EH (cell line): Measurements from ENCODE around the gene CGAS.
"Not testable (repeated sequence)": the region's sequence is repeated elsewhere in the genome, so short reads cannot be mapped to it uniquely, and the experiment has no call there.

Experiments used
- DNase-seq: peaks from one replicate; pipeline ENCODE4 v3.0.0-alpha.2; 2015; ENCODE audit warnings: low read depth

The CGAS gene

GRCh38 chr6:73395875-73396274 is 56.2 kb downstream of the CGAS start:
- no peak for DNase-seq

GRCh38 chr6:73394577-73395354 is 57.3 kb downstream of the CGAS start, which contains the start of gene DDX43:
Gene DDX43, plus strand, starts transcription at chr6:73394828. Its CDS starts 78 bp downstream, at chr6:73394906.
- no peak for DNase-seq

DNA sequence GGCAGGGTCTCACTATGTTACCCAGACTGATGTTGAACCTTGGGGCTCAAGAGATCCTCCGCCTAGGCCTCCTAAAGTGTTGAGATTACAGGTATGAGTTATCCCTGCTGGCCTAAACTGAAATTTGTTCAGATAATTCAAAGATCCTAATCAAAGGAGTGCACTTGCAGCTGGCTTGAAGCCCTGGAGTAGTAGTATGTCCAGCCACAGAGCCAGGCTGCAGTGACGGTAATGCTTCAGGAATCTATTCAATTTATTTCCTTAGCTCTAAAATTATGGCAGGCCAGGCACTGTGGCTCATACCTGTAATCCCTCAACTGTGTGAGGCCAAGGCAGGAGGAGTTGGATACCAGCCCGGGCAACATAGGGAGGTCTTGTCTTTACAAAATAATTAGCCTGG is 58.8 kb downstream of the CGAS start:
- DNase-seq: peak; percentile 37

- not testable (repeated sequence) for DNase-seq
These were observed 59.9 kb downstream of the CGAS start for GRCh38 chr6:73392188-73392587.

GRCh38 chr6:73391675-73392074 is 60.4 kb downstream of the CGAS start:
- no peak for DNase-seq

GRCh38 chr6:73389854-73390253 is 62.2 kb downstream of the CGAS start:
- no peak for DNase-seq

GRCh38 chr6:73388800-73389512 is 63.1 kb downstream of the CGAS start:
- DNase-seq: peak; percentile 70

DNA sequence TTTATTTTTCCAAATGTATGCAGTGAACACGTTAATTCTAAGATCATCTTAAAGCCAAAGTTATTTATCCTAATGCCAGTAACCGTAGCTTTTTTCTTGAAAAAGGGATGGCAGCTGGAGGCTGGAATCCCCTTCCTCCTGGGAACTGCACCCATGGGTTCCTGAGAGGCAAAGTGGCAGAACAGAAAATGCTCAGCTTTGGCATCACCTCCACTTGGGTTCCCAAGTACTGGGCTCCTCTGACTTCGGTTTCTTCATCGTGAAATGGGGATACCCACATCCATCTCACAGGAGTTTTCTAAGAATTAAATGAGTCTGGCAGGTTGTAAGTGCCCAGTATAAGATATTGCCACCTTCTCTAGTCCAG is 63.7 kb downstream of the CGAS start:
- DNase-seq: no peak

DNA sequence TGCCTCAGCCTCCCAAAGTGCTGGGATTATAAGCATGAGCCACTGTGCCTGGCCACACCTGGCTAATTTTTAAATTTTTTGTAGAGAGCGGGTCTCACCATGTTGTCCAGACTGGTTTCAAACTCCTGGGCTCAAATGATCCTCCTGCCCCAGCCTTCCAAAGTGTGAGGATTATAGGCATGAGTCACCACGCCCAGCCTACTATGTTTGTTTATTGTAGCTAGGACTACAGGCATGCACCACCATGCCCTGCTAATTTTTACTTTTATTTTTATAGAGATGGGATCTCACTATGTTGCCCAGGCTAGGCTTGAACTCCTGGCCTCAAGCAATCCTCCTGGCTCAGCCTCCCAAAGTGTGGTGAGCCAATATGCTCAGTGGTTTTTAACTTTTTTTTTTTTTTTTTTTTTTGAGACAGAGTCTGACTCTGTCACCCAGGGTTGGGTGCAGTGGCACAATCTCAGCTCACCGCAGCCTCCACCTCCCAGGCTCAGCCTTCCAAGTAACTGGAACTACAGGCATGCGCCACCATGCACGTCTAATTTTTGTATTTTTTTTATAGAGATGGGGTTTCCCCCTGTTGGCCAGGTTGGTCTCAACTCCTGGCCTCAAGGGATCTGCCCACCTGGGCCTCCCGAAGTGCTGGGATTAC is 69.5 kb downstream of the CGAS start:
- peak; percentile 54 for DNase-seq

- not testable (repeated sequence) for DNase-seq
These were observed 70.6 kb downstream of the CGAS start for GRCh38 chr6:73381531-73381930.

- no peak for DNase-seq
These were observed 74.9 kb downstream of the CGAS start for GRCh38 chr6:73377225-73377624.

DNA sequence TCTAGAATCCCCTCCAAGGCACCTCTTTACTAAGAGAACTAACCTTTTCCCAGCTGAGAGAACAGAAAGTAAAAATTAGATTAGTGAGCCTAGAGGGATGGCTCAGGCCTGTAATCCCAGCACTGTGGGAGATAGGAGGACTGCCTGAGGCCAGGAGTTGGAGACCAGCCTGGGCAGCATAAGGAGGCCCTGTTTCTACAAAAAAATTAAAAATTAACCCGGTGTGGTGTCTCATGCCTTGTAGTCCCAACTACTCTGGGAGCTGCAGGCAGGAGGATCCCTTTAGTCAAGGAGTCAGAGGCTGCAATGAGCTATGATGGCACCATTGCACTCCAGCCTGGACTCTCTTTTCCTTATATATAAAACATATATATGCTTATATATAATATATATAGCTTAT is 76.9 kb downstream of the CGAS start:
- DNase-seq: no peak
